ENCODE results near the gene TRIP12. TPM values are rescaled to one million over a fixed set of nuclear protein-coding genes. Genes with fewer than 3 reads are reported as not detected.
"Not testable (repeated sequence)": the region's sequence is repeated elsewhere in the genome, so short reads cannot be mapped to it uniquely, and the experiment has no call there.

The TRIP12 gene
- total and polyA plus RNA-seq, 2 donors = 49.2 to 274 TPM

GRCh38 chr2:229931241-229931640, 9.4 kb upstream of the TRIP12 start:
- H3K36me3 ChIP-seq (ENCODE audit: insufficient read depth) = no peaks in the 10 kb centered on the region
- H3K4me3 ChIP-seq (ENCODE audit: low read depth, low read length) = no peak overlapping the region
- 92% methylated on average over 5 of the region's 5 CpGs for WGBS
- no peak for DNase-seq (ENCODE audit: extremely low spot score)
- no peak overlapping the region for H3K27ac ChIP-seq (ENCODE audit: low read depth)
- no peaks in the 10 kb centered on the region for H3K4me1 ChIP-seq (ENCODE audit: insufficient read depth)

GRCh38 chr2:229930656-229931055, 8.8 kb upstream of the TRIP12 start:
- H3K4me1 ChIP-seq (ENCODE audit: insufficient read depth) = no peaks in the 10 kb centered on the region
- H3K27ac ChIP-seq (ENCODE audit: low read depth) = no peak overlapping the region
- no peak for DNase-seq (ENCODE audit: extremely low spot score)
- H3K36me3 ChIP-seq (ENCODE audit: insufficient read depth) = no peaks in the 10 kb centered on the region
- 90% methylated on average over 7 of the region's 7 CpGs for WGBS
- no peak overlapping the region for H3K4me3 ChIP-seq (ENCODE audit: low read depth, low read length)

- no peak overlapping the region for H3K27ac ChIP-seq (ENCODE audit: low read depth)
- WGBS = 68% methylated on average over 2 of the region's 2 CpGs
- H3K4me1 ChIP-seq (ENCODE audit: insufficient read depth) = no peaks in the 10 kb centered on the region
- no peak overlapping the region for H3K4me3 ChIP-seq (ENCODE audit: low read depth, low read length)
- no peaks in the 10 kb centered on the region for H3K36me3 ChIP-seq (ENCODE audit: insufficient read depth)
- DNase-seq (ENCODE audit: extremely low spot score) = no peak
These were observed 6.1 kb upstream of the TRIP12 start for GRCh38 chr2:229927817-229928321.

- no peak overlapping the region for H3K27ac ChIP-seq (ENCODE audit: low read depth)
- no peaks in the 10 kb centered on the region for H3K36me3 ChIP-seq (ENCODE audit: insufficient read depth)
- no peak for DNase-seq (ENCODE audit: extremely low spot score)
- H3K4me3 ChIP-seq (ENCODE audit: low read depth, low read length) = no peak overlapping the region
- no peaks in the 10 kb centered on the region for H3K4me1 ChIP-seq (ENCODE audit: insufficient read depth)
These were observed 3.4 kb upstream of the TRIP12 start for GRCh38 chr2:229925201-229925600.

GRCh38 chr2:229924541-229924940, 2.7 kb upstream of the TRIP12 start:
- H3K36me3 ChIP-seq (ENCODE audit: insufficient read depth); H3K4me1 ChIP-seq (ENCODE audit: insufficient read depth); DNase-seq (ENCODE audit: extremely low spot score); H3K27ac ChIP-seq (ENCODE audit: low read depth); H3K4me3 ChIP-seq (ENCODE audit: low read depth, low read length): not testable (repeated sequence)
- 97% methylated on average over 10 of the region's 10 CpGs for WGBS

GRCh38 chr2:229922449-229923386, 909 bp upstream of the TRIP12 start, which contains the start of gene FBXO36:
FBXO36 (plus strand) TSS chr2:229922503; CDS start chr2:229922514, 11 bp downstream.
- no peak for DNase-seq (ENCODE audit: extremely low spot score)
- no peaks in the 10 kb centered on the region for H3K36me3 ChIP-seq (ENCODE audit: insufficient read depth)
- no peaks in the 10 kb centered on the region for H3K4me1 ChIP-seq (ENCODE audit: insufficient read depth)
- peak within 1 kb of the TSS; percentile 93 for H3K4me3 ChIP-seq (ENCODE audit: low read depth, low read length)
- WGBS = under 1% methylated on average over 61 of the region's 61 CpGs
- H3K27ac ChIP-seq (ENCODE audit: low read depth) = peak within 1 kb of the TSS; percentile 96

GRCh38 chr2:229921101-229921891, 513 bp downstream of the TRIP12 start:
- Histone ChIP-seq H3K27ac (ENCODE audit: low read depth) (peak overlapping the region; percentile 96), H3K4me3 (ENCODE audit: low read depth, low read length) (peak overlapping the region; percentile 93), H3K36me3 (ENCODE audit: insufficient read depth) (no peaks in the 10 kb centered on the region), H3K4me1 (ENCODE audit: insufficient read depth) (no peaks in the 10 kb centered on the region)
- WGBS = under 1% methylated on average over 60 of the region's 60 CpGs
- no peak for DNase-seq (ENCODE audit: extremely low spot score)

- Histone ChIP-seq H3K36me3 (ENCODE audit: insufficient read depth) (no peaks in the 10 kb centered on the region), H3K4me3 (ENCODE audit: low read depth, low read length) (peak overlapping the region; percentile 93), H3K4me1 (ENCODE audit: insufficient read depth) (no peaks in the 10 kb centered on the region), H3K27ac (ENCODE audit: low read depth) (peak overlapping the region; percentile 96)
- 4% methylated on average over 20 of the region's 20 CpGs for WGBS
- no peak for DNase-seq (ENCODE audit: extremely low spot score)
These were observed 1.7 kb downstream of the TRIP12 start for GRCh38 chr2:229920011-229920641.

GRCh38 chr2:229917793-229918192, 4.0 kb downstream of the TRIP12 start:
- Histone ChIP-seq H3K4me1 (ENCODE audit: insufficient read depth) (no peaks in the 10 kb centered on the region), H3K4me3 (ENCODE audit: low read depth, low read length) (no peak overlapping the region), H3K36me3 (ENCODE audit: insufficient read depth) (no peaks in the 10 kb centered on the region), H3K27ac (ENCODE audit: low read depth) (no peak overlapping the region)
- DNase-seq (ENCODE audit: extremely low spot score) = no peak
- WGBS = 93% methylated on average over 5 of the region's 5 CpGs

GRCh38 chr2:229914171-229914570, 7.6 kb downstream of the TRIP12 start:
- Histone ChIP-seq H3K4me1 (ENCODE audit: insufficient read depth) (no peaks in the 10 kb centered on the region), H3K4me3 (ENCODE audit: low read depth, low read length) (no peak overlapping the region), H3K27ac (ENCODE audit: low read depth) (no peak overlapping the region), H3K36me3 (ENCODE audit: insufficient read depth) (no peaks in the 10 kb centered on the region)
- WGBS = 86% methylated on average over 2 of the region's 2 CpGs
- DNase-seq (ENCODE audit: extremely low spot score) = no peak

- no peak for DNase-seq (ENCODE audit: extremely low spot score)
- Histone ChIP-seq H3K4me1 (ENCODE audit: insufficient read depth) (no peaks in the 10 kb centered on the region), H3K36me3 (ENCODE audit: insufficient read depth) (no peaks in the 10 kb centered on the region), H3K4me3 (ENCODE audit: low read depth, low read length) (no peak overlapping the region), H3K27ac (ENCODE audit: low read depth) (no peak overlapping the region)
- 82% methylated on average over 1 of the region's 1 CpG for WGBS
These were observed 10.9 kb downstream of the TRIP12 start for GRCh38 chr2:229910832-229911412.

GRCh38 chr2:229910147-229910831, 11.5 kb downstream of the TRIP12 start:
- DNase-seq (ENCODE audit: extremely low spot score) = no peak
- 84% methylated on average over 1 of the region's 1 CpG for WGBS
- H3K4me3 ChIP-seq (ENCODE audit: low read depth, low read length) = no peak overlapping the region
- no peaks in the 10 kb centered on the region for H3K36me3 ChIP-seq (ENCODE audit: insufficient read depth)
- no peak overlapping the region for H3K27ac ChIP-seq (ENCODE audit: low read depth)
- H3K4me1 ChIP-seq (ENCODE audit: insufficient read depth) = no peaks in the 10 kb centered on the region

Measured in urinary bladder (tissue), 4 donors.